ENCODE results near the gene RIN3. TPM values are rescaled to one million over a fixed set of nuclear protein-coding genes. Genes with fewer than 3 reads are reported as not detected.

RIN3 gene
- total and polyA plus RNA-seq, 2 of the 4 experiments (the other 2 are of a cell fraction), result 2.5 to 11.1 TPM

DNA sequence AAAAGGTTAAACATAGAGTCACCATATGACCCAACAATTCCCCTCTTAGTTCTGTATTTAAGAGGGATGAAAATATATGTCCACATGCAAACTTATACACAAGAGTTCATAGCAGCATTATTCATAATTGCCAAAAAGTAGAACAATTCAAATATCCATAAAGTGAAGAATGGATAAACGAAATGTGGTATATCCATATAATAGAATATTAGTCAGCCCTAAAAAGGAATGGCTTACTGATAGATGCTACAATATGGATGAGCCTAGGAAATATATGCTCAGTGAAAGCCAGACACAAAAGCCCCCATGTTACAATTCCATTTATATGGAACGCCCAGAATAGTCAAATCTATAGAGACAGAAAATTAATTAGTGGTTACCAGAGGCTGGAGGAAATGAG lies 44.1 kb upstream of the RIN3 start:
- Histone ChIP-seq H2BK5ac (ENCODE audit: low read depth, low read length, poor library complexity, severe bottlenecking) (no peak overlapping the region), H4K91ac (ENCODE audit: insufficient read depth, low read depth, low read length) (no peak overlapping the region), H2AK5ac (ENCODE audit: low read depth, low read length) (no peak overlapping the region), H3K36me3 (ENCODE audit: control insufficient read depth, insufficient read depth, low read length) (no peaks in the 10 kb centered on the region), H3K18ac (ENCODE audit: low read depth, low read length) (no peak overlapping the region), H3K9me1 (ENCODE audit: insufficient read depth, low read length) (peaks cover 3% of the 10 kb centered on the region; the same call in 1 of the 2 replicates), H3K14ac (replicated peaks; ENCODE audit: low read depth, low read length) (no peak overlapping the region), H3K4ac (ENCODE audit: low read depth, low read length) (no peak overlapping the region), H3K9me3 (ENCODE audit: control insufficient read depth, insufficient read depth, low read length) (peaks cover 2% of the 10 kb centered on the region; the same call in 1 of the 2 replicates), H4K5ac (ENCODE audit: low read depth, low read length) (no peak overlapping the region), H3K27ac (ENCODE audit: insufficient read depth, low read length) (no peak overlapping the region), H2AFZ (replicated peaks; ENCODE audit: low read length, poor library complexity) (no peak overlapping the region), H2BK120ac (ENCODE audit: low read depth, low read length) (no peak overlapping the region), H2AK9ac (replicated peaks; ENCODE audit: low read depth, low read length, poor library complexity) (no peak overlapping the region), H2BK15ac (ENCODE audit: low read depth, low read length) (no peak overlapping the region), H4K20me1 (ENCODE audit: insufficient read depth, low read length) (no peaks in the 10 kb centered on the region), H3K4me1 (ENCODE audit: control insufficient read depth, insufficient read depth, low read length) (peaks cover 9% of the 10 kb centered on the region), H3K4me3 (ENCODE audit: insufficient read depth, low read depth, low read length) (no peak overlapping the region), H3K56ac (ENCODE audit: extremely low read depth, insufficient read depth, low read length) (no peak overlapping the region), H4K8ac (ENCODE audit: low read depth in 2 of 2, low read length in 2 of 2) (no peak overlapping the region), H3K27me3 (ENCODE audit: control insufficient read depth, insufficient read depth, low read length) (no peaks in the 10 kb centered on the region), H2BK20ac (ENCODE audit: low read depth, low read length) (no peak overlapping the region), H3K4me2 (ENCODE audit: low read depth, low read length) (no peak overlapping the region), H3K9ac (ENCODE audit: low read depth, low read length) (no peak overlapping the region), H3K79me1 (ENCODE audit: low read depth in 1 of 2, low read length in 2 of 2) (no peaks in the 10 kb centered on the region), H3K23ac (ENCODE audit: low read depth, low read length) (no peak overlapping the region)
- dilution Hi-C loops (cut with HindIII; ENCODE audit: low sequenced_read_pairs, unreplicated experiment) (no loop called here), intact Hi-C loops (cut with micrococcal nuclease) (no loop called here), in situ Hi-C loops (cut with MboI; ENCODE audit: low sequenced_read_pairs) (no loop called here)
- WGBS, 2 experiments (ENCODE audit: extremely low coverage in 2 of 2, insufficient read length in 1 of 2), result no CpG with 5 or more reads among the region's 2 CpGs
- no TSS peak for BruUV-seq (replicated peaks)
- no peak for TF ChIP-seq FOS (IDR thresholded peaks at IDR 0.05; ENCODE audit: low read depth, low read length)
- TF ChIP-seq, protein P1, sequence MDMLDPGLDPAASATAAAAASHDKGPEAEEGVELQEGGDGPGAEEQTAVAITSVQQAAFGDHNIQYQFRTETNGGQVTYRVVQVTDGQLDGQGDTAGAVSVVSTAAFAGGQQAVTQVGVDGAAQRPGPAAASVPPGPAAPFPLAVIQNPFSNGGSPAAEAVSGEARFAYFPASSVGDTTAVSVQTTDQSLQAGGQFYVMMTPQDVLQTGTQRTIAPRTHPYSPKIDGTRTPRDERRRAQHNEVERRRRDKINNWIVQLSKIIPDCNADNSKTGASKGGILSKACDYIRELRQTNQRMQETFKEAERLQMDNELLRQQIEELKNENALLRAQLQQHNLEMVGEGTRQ (IDR thresholded peaks at IDR 0.05; ENCODE audit: low read depth, low read length), result no peak
- no peak for TF ChIP-seq CEBPB (IDR thresholded peaks at IDR 0.05; ENCODE audit: low read depth, low read length)
- TF ChIP-seq RCOR1 (IDR thresholded peaks at IDR 0.05; ENCODE audit: insufficient replicate concordance, low read length), result no peak
- TF ChIP-seq MAFK (IDR thresholded peaks at IDR 0.05; ENCODE audit: low read depth, low read length), result no peak
- no peak for TF ChIP-seq RAD21 (IDR thresholded peaks at IDR 0.05; ENCODE audit: low read length)
- TF ChIP-seq SMC3 (IDR thresholded peaks at IDR 0.05; ENCODE audit: low read depth, low read length), result no peak
- TF ChIP-seq MAZ (IDR thresholded peaks at IDR 0.05; ENCODE audit: borderline replicate concordance, low read depth, low read length), result no peak
- ChIA-PET CTCF (no interaction called here), POLR2A (ENCODE audit: unreplicated experiment) (no interaction called here)
- DNase-seq (no peak), ATAC-seq (ENCODE audit: low read depth) (no peak)
